AG09319 (cell line): Measurements from ENCODE around the gene KIAA1755.
A peak's percentile ranks its signal among the peaks of the same experiment; 100 is the strongest.

Experiments used
- DNase-seq: peaks from one replicate; pipeline ENCODE4 v3.0.0-alpha.2; 2010; ENCODE audit warnings: low read depth; ENCODE audit errors: extremely low read depth
- TF ChIP-seq, protein P1 (sequence below): IDR thresholded peaks from 2 replicates; pipeline ENCODE4 v1.5.1; 2011; ENCODE audit warnings: low read depth, mild to moderate bottlenecking, inconsistent platforms, low read length, moderate library complexity

Gene KIAA1755

DNA sequence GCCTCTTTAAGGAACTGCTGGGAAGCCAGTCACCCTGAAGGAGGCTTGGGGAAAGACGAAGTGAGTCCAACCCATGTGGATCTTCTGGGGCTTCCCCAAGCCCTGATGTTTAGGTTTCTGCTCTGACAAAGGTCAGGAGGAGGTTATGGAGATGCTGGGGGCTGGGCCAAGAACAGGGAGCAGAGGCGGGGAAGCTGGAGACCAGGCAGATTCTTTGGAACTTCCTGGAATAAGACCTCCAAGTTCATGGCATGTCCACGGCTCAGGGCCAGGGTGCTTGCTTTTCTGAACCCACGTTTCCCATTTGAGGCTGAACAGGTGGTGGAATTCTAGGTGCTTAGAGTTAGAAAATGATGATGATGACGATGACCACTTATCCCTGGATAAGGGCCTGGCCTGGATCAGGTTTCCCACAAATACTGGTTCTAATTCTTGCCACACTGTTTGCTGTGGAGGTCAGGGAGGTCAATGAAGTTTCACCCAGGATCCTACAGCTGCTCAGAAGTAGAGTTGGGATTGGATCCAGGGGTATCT, 65.5 kb downstream of the KIAA1755 start:
- no peak for DNase-seq
- TF ChIP-seq, protein P1, sequence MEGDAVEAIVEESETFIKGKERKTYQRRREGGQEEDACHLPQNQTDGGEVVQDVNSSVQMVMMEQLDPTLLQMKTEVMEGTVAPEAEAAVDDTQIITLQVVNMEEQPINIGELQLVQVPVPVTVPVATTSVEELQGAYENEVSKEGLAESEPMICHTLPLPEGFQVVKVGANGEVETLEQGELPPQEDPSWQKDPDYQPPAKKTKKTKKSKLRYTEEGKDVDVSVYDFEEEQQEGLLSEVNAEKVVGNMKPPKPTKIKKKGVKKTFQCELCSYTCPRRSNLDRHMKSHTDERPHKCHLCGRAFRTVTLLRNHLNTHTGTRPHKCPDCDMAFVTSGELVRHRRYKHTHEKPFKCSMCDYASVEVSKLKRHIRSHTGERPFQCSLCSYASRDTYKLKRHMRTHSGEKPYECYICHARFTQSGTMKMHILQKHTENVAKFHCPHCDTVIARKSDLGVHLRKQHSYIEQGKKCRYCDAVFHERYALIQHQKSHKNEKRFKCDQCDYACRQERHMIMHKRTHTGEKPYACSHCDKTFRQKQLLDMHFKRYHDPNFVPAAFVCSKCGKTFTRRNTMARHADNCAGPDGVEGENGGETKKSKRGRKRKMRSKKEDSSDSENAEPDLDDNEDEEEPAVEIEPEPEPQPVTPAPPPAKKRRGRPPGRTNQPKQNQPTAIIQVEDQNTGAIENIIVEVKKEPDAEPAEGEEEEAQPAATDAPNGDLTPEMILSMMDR, result no peak

DNA sequence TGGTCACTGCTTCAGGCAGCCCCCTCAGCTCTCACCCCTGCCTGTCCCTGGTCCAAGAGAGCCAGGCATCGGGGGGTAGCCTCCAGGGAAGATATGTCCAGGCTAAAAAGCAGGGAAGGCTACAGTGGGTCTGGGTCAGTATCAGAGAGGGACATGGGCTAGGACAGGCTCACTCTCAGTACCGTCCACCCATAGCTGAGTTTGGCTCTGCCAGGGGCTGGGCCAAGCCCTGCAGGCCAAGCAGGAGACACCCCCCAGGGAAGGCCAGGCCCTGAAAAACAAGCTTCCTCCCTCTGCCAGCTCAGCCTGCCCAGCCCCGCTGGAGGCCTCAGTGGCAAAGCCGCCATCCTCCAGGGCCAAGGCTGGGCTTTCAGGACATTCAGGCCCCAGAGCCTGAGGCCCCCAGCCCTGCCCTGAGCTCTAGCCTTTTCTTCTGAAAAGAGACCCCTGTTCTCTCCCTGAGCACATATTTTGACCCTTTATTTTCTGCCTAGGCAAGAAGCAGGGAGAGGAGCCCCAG, 66.9 kb downstream of the KIAA1755 start:
- no peak for DNase-seq
- TF ChIP-seq, protein P1, result no peak

DNA sequence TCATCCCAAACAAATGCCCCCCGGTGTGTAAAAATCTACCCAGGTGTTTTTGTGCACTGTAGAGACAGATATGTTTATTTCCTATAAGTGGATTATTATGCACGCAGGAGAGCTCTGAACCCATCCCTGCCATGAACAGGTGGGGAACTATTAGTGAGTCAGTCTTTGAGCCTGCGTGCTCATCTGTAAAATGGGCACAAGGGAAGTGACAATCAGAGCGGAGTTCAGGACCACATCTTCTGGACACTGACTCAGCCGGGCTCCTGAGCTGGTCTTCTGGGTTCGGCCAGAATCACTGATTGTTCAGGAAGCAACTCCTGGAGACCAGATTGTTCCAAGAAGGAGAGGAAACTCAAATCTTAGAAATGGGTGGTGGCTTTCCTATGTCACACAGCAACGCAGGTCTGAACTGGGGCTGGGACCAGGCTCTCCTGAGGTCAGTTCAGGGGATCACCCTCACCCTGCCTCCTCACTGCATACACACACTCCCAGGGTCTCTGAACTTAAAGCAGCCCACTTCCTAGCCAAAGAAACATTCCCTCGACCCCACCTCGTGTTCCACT, 68.1 kb downstream of the KIAA1755 start:
- no peak for DNase-seq
- TF ChIP-seq, protein P1, result no peak

DNA sequence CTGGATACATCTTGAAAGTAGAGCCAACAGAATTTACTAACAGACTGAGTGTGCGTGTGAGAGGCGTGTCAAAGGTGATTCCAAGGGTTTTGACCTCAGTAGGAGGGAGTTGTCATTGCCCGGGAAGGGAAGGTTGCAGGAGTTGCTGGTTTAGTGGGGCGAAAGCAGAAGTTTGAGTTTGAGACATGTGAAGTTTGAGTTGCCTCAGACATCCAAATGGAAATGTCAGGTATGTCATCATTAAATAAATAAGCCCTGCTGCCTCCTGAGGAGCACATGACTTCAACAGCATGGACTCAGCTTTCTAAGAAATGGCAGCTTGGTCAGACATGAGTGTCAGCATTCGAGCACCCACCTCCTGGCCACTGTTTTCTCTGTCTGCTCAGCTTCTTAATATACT, 68.9 kb downstream of the KIAA1755 start:
- TF ChIP-seq, protein P1, result no peak
- no peak for DNase-seq

DNA sequence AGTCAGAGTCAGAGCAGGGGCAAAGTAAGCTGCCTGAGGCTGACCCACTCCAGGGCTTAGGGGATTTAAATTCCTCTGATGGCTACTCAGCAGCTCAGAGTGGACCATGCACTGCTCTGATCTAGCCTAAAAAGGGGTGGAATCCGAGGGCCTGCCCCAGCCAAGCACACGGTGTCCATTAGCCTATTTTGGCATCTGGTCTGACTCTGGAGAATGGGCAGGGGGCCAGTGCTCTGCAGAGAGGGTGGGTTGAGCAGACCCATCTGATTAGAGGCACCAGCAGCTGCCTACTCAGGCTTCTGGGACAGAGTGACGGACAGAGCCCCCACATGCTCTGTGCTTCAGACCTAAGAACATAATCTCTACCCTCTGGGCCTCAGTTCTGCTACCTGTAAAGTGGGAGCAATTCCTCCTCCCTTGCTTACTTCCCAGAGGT, 69.6 kb downstream of the KIAA1755 start:
- TF ChIP-seq, protein P1, result no peak
- no peak for DNase-seq

DNA sequence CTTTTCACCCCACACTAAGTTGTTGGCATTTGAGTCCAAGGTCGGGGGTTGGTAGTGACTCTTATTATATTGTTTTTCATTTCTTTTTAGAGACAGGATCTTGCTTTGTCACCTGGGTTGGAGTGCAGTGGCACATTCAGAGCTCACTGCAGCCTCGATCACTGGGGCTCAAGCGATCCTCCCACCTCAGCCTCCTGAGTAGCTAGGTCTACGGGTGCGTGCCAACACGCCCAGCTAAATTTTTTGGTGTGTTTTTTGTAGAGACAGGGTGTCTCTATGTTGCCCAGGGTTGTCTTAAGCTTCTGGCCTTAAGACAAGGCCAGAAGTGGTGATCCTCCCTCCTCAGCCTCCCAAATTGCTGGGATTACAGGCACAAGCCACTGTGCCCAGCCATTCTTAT, 70.4 kb downstream of the KIAA1755 start:
- TF ChIP-seq, protein P1, result no peak
- no peak for DNase-seq

DNA sequence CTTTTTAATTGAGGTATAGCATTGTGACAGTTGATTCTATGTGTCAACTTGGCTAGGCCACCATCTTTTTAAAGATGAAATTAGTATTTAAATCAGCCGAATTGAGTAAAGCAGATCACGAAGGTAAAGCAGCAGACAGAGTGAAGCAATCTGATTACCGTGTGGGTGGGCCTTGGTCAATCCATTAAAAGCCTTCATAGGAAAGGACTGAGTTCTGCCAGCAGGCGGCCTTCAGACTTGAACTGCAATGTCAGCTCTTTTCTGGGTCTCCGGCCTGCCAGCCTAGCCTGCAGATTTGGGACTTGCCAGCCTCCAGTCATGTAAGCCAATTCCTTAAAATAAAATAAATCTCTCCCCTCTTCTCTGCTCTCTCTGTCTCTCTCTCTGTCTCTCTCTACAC, 73.0 kb downstream of the KIAA1755 start:
- TF ChIP-seq, protein P1, result peak; percentile 13
- DNase-seq, result no peak
